Fibroblast of the aortic adventitia (primary cell): ENCODE results near the gene SGIP1. TPM values are rescaled to one million over a fixed set of nuclear protein-coding genes. Genes with fewer than 3 reads are reported as not detected.

Source experiments
- DNase-seq: peaks from one replicate; pipeline ENCODE4 v3.0.0-alpha.2; 2010; ENCODE audit warnings: low read depth
- H3K4me3 ChIP-seq: 2 replicates; pipeline ENCODE4 v1.5.1; 2011; ENCODE audit warnings: low read depth, mild to moderate bottlenecking, control low read depth, low read length, moderate library complexity
- CTCF ChIP-seq: IDR thresholded peaks from 2 replicates; pipeline ENCODE4 v1.5.1; 2011; ENCODE audit warnings: mild to moderate bottlenecking, low read length, control low read depth, inconsistent platforms; ENCODE audit not compliant: insufficient read depth
- total RNA-seq: library from RNA; depleted of rRNA; stranded (reverse); fragments of >200 nt; gene quantifications from 2 replicates; pipeline ENCODE4 v1.2.3, GENCODE V29; 2012; ENCODE audit warnings: low replicate concordance

Gene SGIP1
- total RNA-seq, 1 donor, result 21.1 TPM

GRCh38 chr1:66624412-66625060 lies 90.6 kb downstream of the SGIP1 start:
- H3K4me3 ChIP-seq, result no peak overlapping the region
- TF ChIP-seq CTCF, result no peak
- DNase-seq, result peak; percentile 55

- DNase-seq, result no peak
- H3K4me3 ChIP-seq, result no peak overlapping the region
- TF ChIP-seq CTCF, result no peak
Measured at GRCh38 chr1:66626261-66626660, 92.3 kb downstream of the SGIP1 start.

GRCh38 chr1:66628926-66629325 lies 95.0 kb downstream of the SGIP1 start:
- no peak for DNase-seq
- no peak for TF ChIP-seq CTCF
- no peak overlapping the region for H3K4me3 ChIP-seq

DNA sequence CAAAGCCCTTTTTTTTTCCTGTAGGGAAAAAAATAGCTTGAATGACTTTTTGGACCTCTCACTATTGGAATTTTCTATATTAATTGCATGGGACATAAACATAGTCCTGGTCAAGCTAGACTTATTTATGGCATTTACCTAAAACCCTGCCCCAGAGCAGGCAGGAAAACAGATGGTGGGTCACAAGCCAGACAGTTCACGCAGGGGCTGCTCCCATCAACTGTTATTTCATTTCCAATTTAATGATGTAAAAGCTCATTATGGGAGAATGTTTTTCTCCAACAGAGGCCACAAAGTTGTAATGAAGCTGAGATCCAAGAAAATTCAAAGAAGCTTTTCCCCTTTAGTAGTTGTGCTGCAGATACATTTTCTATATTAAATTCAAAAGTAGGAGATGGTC lies 99.2 kb downstream of the SGIP1 start:
- no peak for DNase-seq
- H3K4me3 ChIP-seq, result no peak overlapping the region
- no peak for TF ChIP-seq CTCF

GRCh38 chr1:66637146-66637545 lies 103.2 kb downstream of the SGIP1 start:
- DNase-seq, result peak; percentile 58
- no peak overlapping the region for H3K4me3 ChIP-seq
- TF ChIP-seq CTCF, result no peak

DNA sequence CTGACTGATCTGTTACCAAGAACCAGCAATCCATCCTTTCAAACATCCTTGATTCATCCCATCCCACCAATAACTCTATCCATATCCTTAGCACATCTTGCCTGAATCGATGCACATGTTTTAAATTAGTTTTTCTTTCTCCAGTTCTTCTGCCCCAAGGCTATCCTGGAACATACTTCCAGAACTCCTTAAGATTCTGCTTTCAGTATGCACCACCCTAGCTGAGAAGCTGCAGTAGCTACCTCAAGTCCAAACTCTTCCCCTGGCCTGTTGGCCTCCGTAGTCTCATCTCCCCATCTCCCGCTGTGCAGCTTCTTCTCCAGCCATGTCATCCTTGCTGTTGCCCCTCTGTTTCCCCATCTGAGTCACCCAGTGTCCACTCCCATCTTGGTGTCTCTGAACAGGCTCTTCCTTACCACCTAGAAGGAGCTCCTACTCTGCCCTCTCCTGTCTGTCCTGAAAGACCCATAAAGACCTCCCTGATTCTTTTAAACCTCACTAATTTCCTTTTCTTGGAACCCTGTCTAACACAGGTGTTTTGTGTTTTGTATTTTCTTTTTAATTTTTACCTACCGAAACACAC lies 108.0 kb downstream of the SGIP1 start:
- TF ChIP-seq CTCF, result no peak
- DNase-seq, result no peak

GRCh38 chr1:66642992-66643391 lies 109.0 kb downstream of the SGIP1 start:
- no peak for DNase-seq
- TF ChIP-seq CTCF, result no peak
- H3K4me3 ChIP-seq, result no peak overlapping the region

More for the DNA sequence above, 108.0 kb downstream of the SGIP1 start:
- no peak overlapping the region for H3K4me3 ChIP-seq
